ENCODE measurements around the gene PRKCZ.

PRKCZ gene

GRCh38 chr1:2060072-2060471 is 9.9 kb downstream of the PRKCZ start:
- TF ChIP-seq CTCF (IDR thresholded peaks at IDR 0.05; ENCODE audit: low read depth, low read length, missing control alignments) = no peak
- no peak overlapping the region for H3K4me3 ChIP-seq (ENCODE audit: low read depth, low read length)

GRCh38 chr1:2060535-2060934 is 10.3 kb downstream of the PRKCZ start:
- Histone ChIP-seq H3K27ac (no peak overlapping the region), H3K36me3 (replicated peaks) (no peaks in the 10 kb centered on the region), H3K27me3 (replicated peaks) (no peaks in the 10 kb centered on the region), H3K4me3 (ENCODE audit: low read depth, low read length) (no peak overlapping the region)
- in situ Hi-C loops (cut with HindIII; ENCODE audit: low pct_ligation_motif_present, low sequenced_read_pairs) = no loop called here
- no peak for DNase-seq
- no peak for TF ChIP-seq CTCF (IDR thresholded peaks at IDR 0.05; ENCODE audit: low read depth, low read length, missing control alignments)

More at GRCh38 chr1:2060072-2060471, 9.9 kb downstream of the PRKCZ start:
- Histone ChIP-seq H3K36me3 (replicated peaks) (no peaks in the 10 kb centered on the region), H3K27me3 (replicated peaks) (no peaks in the 10 kb centered on the region), H3K27ac (no peak overlapping the region)
- in situ Hi-C loops (cut with HindIII; ENCODE audit: low pct_ligation_motif_present, low sequenced_read_pairs) = no loop called here
- DNase-seq = no peak

GRCh38 chr1:2061065-2061778 is 11.0 kb downstream of the PRKCZ start:
- Histone ChIP-seq H3K27ac (no peak overlapping the region), H3K27me3 (replicated peaks) (no peaks in the 10 kb centered on the region), H3K36me3 (replicated peaks) (no peaks in the 10 kb centered on the region), H3K4me3 (ENCODE audit: low read depth, low read length) (no peak overlapping the region)
- TF ChIP-seq CTCF (IDR thresholded peaks at IDR 0.05; ENCODE audit: low read depth, low read length, missing control alignments) = no peak
- in situ Hi-C loops (cut with HindIII; ENCODE audit: low pct_ligation_motif_present, low sequenced_read_pairs) = no loop called here
- DNase-seq = no peak

- Histone ChIP-seq H3K36me3 (replicated peaks) (no peaks in the 10 kb centered on the region), H3K27me3 (replicated peaks) (no peaks in the 10 kb centered on the region), H3K27ac (no peak overlapping the region), H3K4me3 (ENCODE audit: low read depth, low read length) (no peak overlapping the region)
- DNase-seq = no peak
- in situ Hi-C loops (cut with HindIII; ENCODE audit: low pct_ligation_motif_present, low sequenced_read_pairs) = no loop called here
- TF ChIP-seq CTCF (IDR thresholded peaks at IDR 0.05; ENCODE audit: low read depth, low read length, missing control alignments) = no peak
These were observed 15.5 kb downstream of the PRKCZ start for GRCh38 chr1:2065699-2066098.

- no peak overlapping the region for H3K27ac ChIP-seq
- no peak for TF ChIP-seq CTCF (IDR thresholded peaks at IDR 0.05; ENCODE audit: low read depth, low read length, missing control alignments)
- DNase-seq = no peak
- peaks cover 6% of the 10 kb centered on the region for H3K27me3 ChIP-seq (replicated peaks)
- H3K4me3 ChIP-seq (ENCODE audit: low read depth, low read length) = no peak overlapping the region
- in situ Hi-C loops (cut with HindIII; ENCODE audit: low pct_ligation_motif_present, low sequenced_read_pairs) = no loop called here
- no peaks in the 10 kb centered on the region for H3K36me3 ChIP-seq (replicated peaks)
These were observed 17.2 kb downstream of the PRKCZ start for GRCh38 chr1:2067393-2067792.

GRCh38 chr1:2067981-2068380 is 17.8 kb downstream of the PRKCZ start:
- Histone ChIP-seq H3K27ac (no peak overlapping the region), H3K27me3 (replicated peaks) (peaks cover 7% of the 10 kb centered on the region), H3K36me3 (replicated peaks) (no peaks in the 10 kb centered on the region), H3K4me3 (ENCODE audit: low read depth, low read length) (no peak overlapping the region)
- in situ Hi-C loops (cut with HindIII; ENCODE audit: low pct_ligation_motif_present, low sequenced_read_pairs) = no loop called here
- no peak for TF ChIP-seq CTCF (IDR thresholded peaks at IDR 0.05; ENCODE audit: low read depth, low read length, missing control alignments)
- no peak for DNase-seq

Measured in brain microvascular endothelial cell (primary cell).